HG03565 (cell line): ENCODE results near the gene MGA.

ENCODE experiments used
- ATAC-seq: cut with Tn5 transposase; IDR thresholded peaks from one replicate; pipeline ENCODE4 v1.9.1; 2021; ENCODE audit warnings: mild to moderate bottlenecking, moderate library complexity; ENCODE audit not compliant: unreplicated experiment

Gene MGA

DNA sequence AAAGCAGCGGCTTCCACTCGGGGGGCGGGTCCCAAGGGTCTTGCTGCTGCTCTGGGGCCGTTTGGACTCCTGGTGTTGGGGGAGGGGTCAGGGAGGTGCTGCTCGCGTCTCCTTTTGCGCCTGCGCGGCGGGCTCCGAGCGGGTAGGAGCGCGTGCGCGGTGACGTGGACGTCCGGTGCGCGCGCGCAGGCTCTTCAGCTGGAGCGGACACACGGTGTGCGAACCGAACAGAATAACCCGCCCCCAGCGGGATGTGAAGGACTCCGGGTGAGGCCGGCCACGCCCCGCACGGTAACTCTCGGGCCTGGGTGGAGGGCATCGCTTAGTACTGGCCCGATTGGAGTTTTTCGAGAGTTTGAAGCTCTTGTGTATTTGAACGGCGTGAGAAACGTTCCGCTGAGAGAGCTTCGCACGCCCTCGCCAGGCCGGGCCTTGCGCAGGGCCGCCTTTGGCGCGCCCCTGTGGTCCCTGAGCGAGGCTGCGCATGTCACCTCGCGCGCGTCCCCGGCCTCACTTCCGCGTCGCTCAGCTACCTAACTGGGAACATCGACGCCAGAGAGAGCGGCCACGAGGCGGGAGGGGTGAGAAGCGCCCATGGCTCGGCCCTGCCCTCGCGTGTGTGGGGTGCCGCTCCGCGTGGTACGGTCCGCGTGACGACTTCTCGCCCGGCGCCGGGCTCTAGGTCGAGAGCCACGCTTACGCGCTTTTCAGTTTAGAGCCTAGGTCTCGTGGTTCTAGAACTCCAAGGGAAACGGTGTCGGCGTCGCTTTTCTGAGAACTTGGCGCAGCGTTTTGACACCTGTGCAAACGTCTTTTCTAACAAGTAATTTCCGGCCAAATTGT lies at the start of gene MGA:
Gene MGA (plus strand): TSS at position 171 of the 843 bp plus-strand sequence.
- ATAC-seq = peak; percentile 62

- no peak for ATAC-seq
These were observed 39.5 kb upstream of the MGA start for GRCh38 chr15:41620536-41621199.

DNA sequence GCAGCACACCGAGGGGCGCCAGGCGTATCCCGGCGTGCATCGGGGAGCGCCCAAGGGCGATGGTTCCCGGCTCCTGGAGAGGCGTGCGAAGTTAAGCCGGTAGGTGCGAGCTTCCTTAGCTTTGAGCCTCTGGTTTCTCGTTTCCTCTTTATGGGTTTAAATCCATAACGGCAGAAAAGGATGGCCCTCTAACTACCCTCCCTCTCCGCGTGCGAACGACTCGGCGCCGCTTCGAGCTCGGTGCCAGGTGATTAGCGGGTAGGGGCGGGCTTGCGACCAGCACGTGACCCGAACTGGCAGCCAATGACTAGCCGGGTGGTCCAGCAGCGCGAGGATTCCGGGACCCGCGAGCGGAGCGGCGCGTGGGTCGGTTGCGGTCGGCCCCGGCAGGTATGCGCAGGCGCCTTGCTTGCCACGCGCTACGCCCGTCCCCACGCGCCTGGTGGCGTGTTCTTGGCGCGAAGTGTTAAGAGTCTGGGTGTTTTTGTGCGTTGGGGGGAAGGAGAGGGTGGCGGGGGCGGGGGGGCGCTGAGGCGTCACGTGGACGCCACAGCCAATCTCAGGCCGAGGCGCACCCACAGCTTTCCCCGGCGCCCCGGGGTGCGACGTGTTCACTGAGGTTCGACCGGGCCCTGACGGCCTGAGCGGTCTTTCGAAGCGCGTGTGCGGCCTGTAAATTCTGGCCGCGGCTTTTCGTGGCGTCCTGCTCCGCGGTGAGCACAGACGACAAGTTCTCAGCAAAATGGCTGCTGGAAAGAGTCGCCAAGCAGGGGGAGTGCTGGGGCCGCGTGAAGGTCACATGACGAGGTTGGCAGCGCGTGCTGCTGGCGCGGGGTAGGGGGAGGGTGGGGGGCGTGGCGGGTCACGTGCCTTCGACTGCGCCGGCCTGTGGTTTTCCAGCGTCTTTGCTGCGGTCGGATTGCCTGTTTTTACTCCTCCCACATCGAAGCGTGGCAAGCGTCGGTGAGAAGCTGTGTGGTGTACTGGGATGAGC lies 38.7 kb upstream of the MGA start:
- no peak for ATAC-seq

DNA sequence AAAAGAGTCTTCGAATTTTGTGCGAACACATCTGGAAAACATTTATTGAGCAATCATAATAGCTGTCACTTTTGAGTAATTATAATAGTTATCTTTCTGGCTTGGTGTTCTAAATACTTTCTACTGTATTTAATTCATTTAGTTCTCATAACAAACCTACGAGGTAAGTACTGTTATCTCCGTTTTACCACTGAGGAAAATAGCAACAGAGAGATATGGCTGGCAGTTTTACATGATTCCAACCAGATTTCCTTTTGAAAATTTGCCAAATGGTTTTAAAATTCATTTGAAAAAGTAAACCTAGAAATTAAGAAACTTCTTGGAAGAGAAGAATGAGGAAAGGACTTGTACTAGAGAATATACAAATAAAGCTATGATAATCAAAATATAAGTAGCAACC lies 37.3 kb upstream of the MGA start:
- ATAC-seq = no peak

DNA sequence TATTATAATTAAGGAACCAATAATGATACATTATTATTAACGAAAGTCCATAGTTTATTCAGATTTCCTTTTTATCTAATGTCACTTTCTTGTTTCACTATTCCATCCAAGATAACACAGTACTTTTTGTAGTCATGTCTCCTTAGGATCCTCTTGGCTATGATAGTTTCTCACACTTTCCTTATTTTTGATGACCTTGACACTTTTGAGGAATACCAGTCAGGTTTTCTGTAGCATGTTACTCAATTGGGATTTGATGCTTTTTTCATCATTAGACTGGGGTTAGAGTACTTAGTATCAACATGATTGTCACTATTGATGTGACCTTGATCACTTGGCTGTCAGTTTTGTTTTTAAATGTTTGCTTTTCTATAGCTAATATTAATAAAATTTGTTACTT lies 33.0 kb upstream of the MGA start:
- no peak for ATAC-seq

DNA sequence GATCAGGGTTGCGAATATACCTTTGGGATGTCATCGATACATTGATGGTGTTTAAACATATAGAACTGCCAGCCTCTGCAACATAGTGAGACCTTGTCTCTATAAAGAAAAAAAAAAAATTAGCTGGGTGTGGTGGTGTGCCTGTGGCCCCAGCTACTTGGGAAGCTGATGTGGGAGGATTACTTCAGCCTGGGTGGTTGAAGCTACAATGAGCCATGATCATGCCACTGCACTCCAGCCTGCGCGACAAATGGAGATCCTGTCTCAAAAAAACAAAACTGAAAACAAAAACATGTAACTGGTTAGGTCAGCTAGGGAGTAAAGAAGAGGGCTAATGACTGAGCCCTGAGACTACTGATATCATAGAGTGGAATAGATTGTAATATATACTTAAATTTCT lies 30.7 kb upstream of the MGA start:
- no peak for ATAC-seq

DNA sequence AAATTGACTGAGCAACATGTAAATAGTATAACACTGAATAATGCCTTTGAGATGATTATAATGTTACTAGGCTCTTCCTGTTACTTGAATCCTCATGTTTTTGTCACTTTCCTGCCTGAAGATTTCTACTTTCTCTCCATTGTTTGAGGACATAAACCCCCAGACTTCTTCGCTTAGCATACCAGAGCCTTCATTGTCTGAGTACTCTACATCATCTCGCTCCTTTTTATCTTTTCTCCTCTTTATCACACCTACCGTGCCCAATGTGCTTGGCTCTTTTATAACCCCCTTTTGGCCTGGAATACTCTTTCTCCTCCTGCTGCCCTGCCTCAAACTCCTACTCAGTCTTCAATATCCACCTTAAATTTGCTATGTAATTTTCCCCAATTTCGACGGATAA lies 30.3 kb upstream of the MGA start:
- no peak for ATAC-seq

GRCh38 chr15:41630616-41631217 lies 29.5 kb upstream of the MGA start:
- no peak for ATAC-seq

- ATAC-seq = no peak
These were observed 28.2 kb upstream of the MGA start for GRCh38 chr15:41631880-41632470.

- no peak for ATAC-seq
These were observed 26.6 kb upstream of the MGA start for GRCh38 chr15:41633609-41634008.

DNA sequence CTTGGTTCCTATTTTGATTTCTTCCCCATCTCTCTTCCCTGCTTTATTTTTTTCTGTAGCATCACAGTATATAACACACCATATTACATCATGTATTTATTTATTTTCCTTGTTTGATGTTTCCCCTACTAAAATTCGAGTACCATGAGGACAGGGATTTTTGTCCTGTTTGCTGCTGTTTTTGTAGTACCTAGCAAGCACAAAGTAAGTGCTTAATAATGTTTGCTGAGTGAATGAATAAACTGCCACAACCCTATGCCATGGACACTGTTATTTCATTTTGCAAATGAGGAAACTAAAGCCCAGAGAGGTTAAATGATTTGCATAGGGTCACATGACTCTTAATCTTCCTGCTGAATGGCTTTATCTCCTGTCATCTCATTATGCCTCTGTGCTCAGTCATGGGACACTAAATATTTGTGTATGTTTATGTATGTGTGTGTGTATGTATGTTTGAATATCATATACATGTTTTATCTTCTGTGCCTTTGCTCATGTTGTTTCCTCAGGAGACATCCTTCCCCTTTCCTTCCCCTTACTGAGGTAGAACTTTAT lies 26.1 kb upstream of the MGA start:
- ATAC-seq = no peak

- no peak for ATAC-seq
These were observed 23.1 kb upstream of the MGA start for GRCh38 chr15:41637086-41637485.

GRCh38 chr15:41640985-41641384 lies 19.2 kb upstream of the MGA start:
- no peak for ATAC-seq

DNA sequence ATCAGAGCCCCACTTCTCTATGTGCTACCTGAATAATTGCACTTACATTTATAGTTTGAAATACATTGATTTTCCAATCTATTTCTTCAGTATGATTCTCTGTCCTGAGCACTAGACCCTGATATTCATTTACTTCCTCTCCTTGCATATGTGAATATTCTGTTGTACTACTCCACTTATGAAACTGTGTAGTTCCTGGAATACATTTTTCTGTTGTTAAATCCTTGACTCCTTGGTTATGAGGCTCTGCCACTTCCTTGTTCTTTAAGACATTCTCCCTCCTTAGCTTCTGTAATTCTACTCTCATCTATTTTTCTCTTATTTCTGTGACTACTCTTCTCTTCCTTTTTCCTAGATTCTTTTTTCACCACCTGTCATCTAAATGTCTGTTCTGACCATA lies 12.9 kb upstream of the MGA start:
- no peak for ATAC-seq

DNA sequence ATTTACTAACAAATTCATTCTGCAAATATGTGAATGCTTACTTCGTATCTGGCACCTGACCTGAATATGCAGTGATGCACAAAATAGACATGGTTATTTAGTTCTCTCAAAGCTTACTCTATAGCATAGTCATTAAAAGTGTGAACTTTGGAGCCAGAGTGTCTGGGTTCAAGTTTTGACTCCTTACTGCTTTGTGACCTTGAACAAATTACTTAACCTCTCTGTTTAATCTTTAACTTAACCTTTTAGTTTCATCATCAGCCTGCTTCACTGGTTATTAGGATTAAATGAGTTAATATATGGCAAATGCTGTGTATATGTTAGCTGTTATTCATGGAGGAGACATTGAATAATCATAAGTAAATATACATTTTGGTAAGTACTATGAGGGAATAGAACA lies 12.1 kb upstream of the MGA start:
- no peak for ATAC-seq

GRCh38 chr15:41648770-41649169 lies 11.4 kb upstream of the MGA start:
- no peak for ATAC-seq

- ATAC-seq = no peak
These were observed 9.4 kb upstream of the MGA start for GRCh38 chr15:41650806-41651205.

GRCh38 chr15:41651373-41651772 lies 8.8 kb upstream of the MGA start:
- ATAC-seq = no peak

- ATAC-seq = no peak
These were observed 6.4 kb upstream of the MGA start for GRCh38 chr15:41653760-41654159.

GRCh38 chr15:41655716-41656115 lies 4.5 kb upstream of the MGA start:
- ATAC-seq = no peak
